ENCODE data around the gene TICRR.

- no peak for TF ChIP-seq POLR2AphosphoS5 (IDR thresholded peaks at IDR 0.05)
- TF ChIP-seq POLR2A (IDR thresholded peaks at IDR 0.05), result no peak
- no peak for TF ChIP-seq CTCF (IDR thresholded peaks at IDR 0.05)
- TF ChIP-seq EP300 (IDR thresholded peaks at IDR 0.05), result no peak
These were observed 74.4 kb downstream of the TICRR start for GRCh38 chr15:89649716-89650115.

Data from upper lobe of left lung (tissue), 4 donors.